ENCODE measurements around the gene SMAD1.

Gene SMAD1

GRCh38 chr4:145539671-145540070 is 58.0 kb downstream of the SMAD1 start:
- DNase-seq (ENCODE audit: low read depth), result no peak

GRCh38 chr4:145540235-145540634 is 58.6 kb downstream of the SMAD1 start:
- peak; percentile 48 for DNase-seq (ENCODE audit: low read depth)
- no peak for TF ChIP-seq CTCF (conservative IDR thresholded peaks at IDR 0.05; ENCODE audit: low read length)
- H3K4me3 ChIP-seq (ENCODE audit: low read length), result no peak overlapping the region

More at GRCh38 chr4:145539671-145540070, 58.0 kb downstream of the SMAD1 start:
- no peak for TF ChIP-seq CTCF (conservative IDR thresholded peaks at IDR 0.05; ENCODE audit: low read length)
- H3K4me3 ChIP-seq (ENCODE audit: low read length), result no peak overlapping the region

- TF ChIP-seq CTCF (conservative IDR thresholded peaks at IDR 0.05; ENCODE audit: low read length), result no peak
- DNase-seq (ENCODE audit: low read depth), result no peak
Measured at GRCh38 chr4:145541346-145541745, 59.7 kb downstream of the SMAD1 start.

GRCh38 chr4:145545031-145545430 is 63.4 kb downstream of the SMAD1 start:
- no peak for DNase-seq (ENCODE audit: low read depth)
- H3K4me3 ChIP-seq (ENCODE audit: low read length), result no peak overlapping the region
- TF ChIP-seq CTCF (conservative IDR thresholded peaks at IDR 0.05; ENCODE audit: low read length), result no peak

More at GRCh38 chr4:145541346-145541745, 59.7 kb downstream of the SMAD1 start:
- H3K4me3 ChIP-seq (ENCODE audit: low read length), result no peak overlapping the region

GRCh38 chr4:145545538-145546174 is 64.0 kb downstream of the SMAD1 start:
- no peak overlapping the region for H3K4me3 ChIP-seq (ENCODE audit: low read length)
- TF ChIP-seq CTCF (conservative IDR thresholded peaks at IDR 0.05; ENCODE audit: low read length), result no peak
- DNase-seq (ENCODE audit: low read depth), result peak; percentile 92

- no peak for DNase-seq (ENCODE audit: low read depth)
- no peak overlapping the region for H3K4me3 ChIP-seq (ENCODE audit: low read length)
- no peak for TF ChIP-seq CTCF (conservative IDR thresholded peaks at IDR 0.05; ENCODE audit: low read length)
Measured at GRCh38 chr4:145546175-145546915, 64.7 kb downstream of the SMAD1 start.

GRCh38 chr4:145551660-145552059 is 70.0 kb downstream of the SMAD1 start:
- no peak overlapping the region for H3K4me3 ChIP-seq (ENCODE audit: low read length)
- no peak for TF ChIP-seq CTCF (conservative IDR thresholded peaks at IDR 0.05; ENCODE audit: low read length)
- DNase-seq (ENCODE audit: low read depth), result no peak

Data from AG10803 (cell line).